NT2/D1 (cell line): ENCODE results near the gene KAT14.

Experiments
- SUZ12 ChIP-seq: IDR thresholded peaks from 2 replicates; pipeline ENCODE4 v1.6.1; 2011; ENCODE audit not compliant: insufficient read length, insufficient read depth; ENCODE audit errors: extremely low read depth
- YY1 ChIP-seq: IDR thresholded peaks from 2 replicates; pipeline ENCODE4 v1.6.1; 2011; ENCODE audit not compliant: insufficient read length, insufficient read depth
- ZNF274 ChIP-seq: IDR thresholded peaks from 2 replicates; pipeline ENCODE4 v1.6.1; 2011; ENCODE audit warnings: mild to moderate bottlenecking, low read depth, low read length

DNA sequence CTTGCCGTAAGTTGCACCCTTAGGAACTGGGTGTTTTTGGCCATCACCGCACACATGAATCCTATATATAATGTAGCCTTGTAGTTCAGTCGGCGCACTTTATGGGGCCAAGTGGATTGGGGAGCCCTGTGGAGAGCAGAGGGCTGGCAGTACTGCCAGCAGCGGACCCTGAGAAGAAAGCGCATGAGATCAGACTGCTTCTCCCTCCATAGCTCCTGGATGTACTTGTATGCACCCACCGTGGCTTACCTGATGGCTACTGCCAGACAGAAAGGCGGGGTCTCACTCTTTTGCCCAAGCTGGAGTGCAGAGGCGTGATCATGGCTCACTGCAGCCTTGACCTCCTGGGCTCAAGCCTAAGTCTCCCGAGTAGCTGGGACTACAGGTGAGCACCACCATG, 47.2 kb upstream of the KAT14 start:
- TF ChIP-seq YY1, result no peak
- no peak for TF ChIP-seq ZNF274
- no peak for TF ChIP-seq SUZ12
